ENCODE data around the gene MYT1. TPM values are rescaled to one million over a fixed set of nuclear protein-coding genes. Genes with fewer than 3 reads are reported as not detected.

The MYT1 gene
- total and polyA plus RNA-seq, 2 of the 13 experiments (the other 11 are each of a cell fraction or from before 2014, with no cell fraction given) = 0.58 to 2.5 TPM

DNA sequence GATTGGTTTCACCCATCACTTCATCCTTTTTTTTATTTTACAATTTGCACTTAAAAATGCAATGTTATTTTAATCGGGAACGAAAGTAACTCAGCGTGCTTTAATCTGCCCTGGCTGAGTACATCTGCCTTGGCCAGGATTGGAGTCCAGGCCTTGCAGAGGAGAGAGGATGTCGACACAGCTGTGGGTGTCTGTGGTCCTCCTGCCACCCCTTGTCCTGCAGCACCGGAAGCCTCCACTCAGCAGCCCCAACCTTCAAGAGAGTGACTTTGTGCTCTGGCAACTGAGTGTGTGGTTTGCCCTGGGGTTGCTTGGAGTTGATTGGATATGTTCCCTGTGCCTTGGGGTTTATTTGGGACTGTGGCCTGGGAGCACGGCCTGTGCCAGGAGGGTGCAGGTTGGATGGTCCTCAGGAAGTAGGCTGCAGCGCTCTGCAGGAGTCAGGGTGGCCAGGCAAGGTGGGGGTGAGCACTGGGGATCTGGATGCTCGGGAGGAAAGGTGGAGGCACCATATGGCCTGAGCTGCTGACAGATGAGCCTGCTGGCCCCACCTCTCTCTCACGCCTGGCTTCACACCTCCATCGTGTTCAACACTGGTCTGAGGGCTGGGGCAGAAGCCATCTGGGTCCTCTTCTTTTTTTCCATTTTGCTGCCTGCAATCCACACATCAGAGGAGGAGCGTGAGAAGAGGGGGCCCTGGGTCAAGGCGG lies 4.3 kb downstream of the MYT1 start:
- H3K9ac ChIP-seq (ENCODE audit: insufficient read depth, low read depth, low read length) = no peak overlapping the region
- TF ChIP-seq TP53 (CRISPR knock-in tag; conservative IDR thresholded peaks at IDR 0.05) (no peak), HES4 (CRISPR knock-in tag; IDR thresholded peaks at IDR 0.05; ENCODE audit: borderline replicate concordance) (0 out of 2 replicates have a peak, but pooled peaks have one; percentile 20), FIP1L1 (IDR thresholded peaks at IDR 0.05; ENCODE audit: borderline replicate concordance, insufficient read depth, low read depth, low read length) (no peak), ZNF33B (CRISPR knock-in tag; IDR thresholded peaks at IDR 0.05) (no peak), EED (CRISPR knock-in tag; IDR thresholded peaks at IDR 0.05) (0 out of 2 replicates have a peak, but pooled peaks have one; percentile 57), ZNF777 (CRISPR knock-in tag; IDR thresholded peaks at IDR 0.05) (no peak), SP4 (CRISPR knock-in tag; IDR thresholded peaks at IDR 0.05) (no peak), ZNF607 (CRISPR knock-in tag; IDR thresholded peaks at IDR 0.05; ENCODE audit: borderline replicate concordance) (no peak)
- FAIRE-seq (no peak), DNase-seq (ENCODE audit: low spot score) (no peak), ATAC-seq (no peak)
- no peaks in the 10 kb centered on the region for H3K36me3 ChIP-seq (replicated peaks in 1 of 2; ENCODE audit: control insufficient read depth in 1 of 2, insufficient read depth in 2 of 2, low read length in 2 of 2)
- peaks cover 9 to 65% of the 10 kb centered on the region in 2 experiments for H3K27me3 ChIP-seq (ENCODE audit: control insufficient read depth in 1 of 2, insufficient read depth in 2 of 2, low read length in 2 of 2)
- no peak overlapping the region for H3K4me2 ChIP-seq (ENCODE audit: low read depth, low read length)
- ChIA-PET POLR2A (no interaction called here), CTCF (ENCODE audit: low intra/inter-chr PET ratio, low total read pairs) (no interaction called here)
- no peaks in the 10 kb centered on the region for H3K9me3 ChIP-seq (ENCODE audit: low read length)
- in situ Hi-C loops (cut with HindIII; ENCODE audit: extremely low pct_ligation_motif_present, low pct_unique_long_range_greater_than_20kb) (no loop called here), intact Hi-C loops (cut with micrococcal nuclease; ENCODE audit: unreplicated experiment) (no loop called here)
- no peak overlapping the region for H2AFZ ChIP-seq (ENCODE audit: low read length)
- no peaks in the 10 kb centered on the region; the same call in 1 of the 2 replicates for H4K20me1 ChIP-seq (ENCODE audit: insufficient read depth, low read length)
- no peak overlapping the region for H3K27ac ChIP-seq (ENCODE audit: extremely low read length, insufficient read depth, low read length)
- BruUV-seq (replicated peaks) = no TSS peak
- WGBS (ENCODE audit: low lambda C conversion rate) = 31% methylated on average over 12 of the region's 12 CpGs
- H3K4me1 ChIP-seq (ENCODE audit: insufficient read depth, low read length) = peaks cover 11% of the 10 kb centered on the region
- no peak overlapping the region for H3K4me3 ChIP-seq (replicated peaks in 1 of 3; ENCODE audit: insufficient read depth in 1 of 3, low read depth in 2 of 3, low read length in 3 of 3)
- H3K79me2 ChIP-seq (ENCODE audit: insufficient read depth, low read length) = no peaks in the 10 kb centered on the region

DNA sequence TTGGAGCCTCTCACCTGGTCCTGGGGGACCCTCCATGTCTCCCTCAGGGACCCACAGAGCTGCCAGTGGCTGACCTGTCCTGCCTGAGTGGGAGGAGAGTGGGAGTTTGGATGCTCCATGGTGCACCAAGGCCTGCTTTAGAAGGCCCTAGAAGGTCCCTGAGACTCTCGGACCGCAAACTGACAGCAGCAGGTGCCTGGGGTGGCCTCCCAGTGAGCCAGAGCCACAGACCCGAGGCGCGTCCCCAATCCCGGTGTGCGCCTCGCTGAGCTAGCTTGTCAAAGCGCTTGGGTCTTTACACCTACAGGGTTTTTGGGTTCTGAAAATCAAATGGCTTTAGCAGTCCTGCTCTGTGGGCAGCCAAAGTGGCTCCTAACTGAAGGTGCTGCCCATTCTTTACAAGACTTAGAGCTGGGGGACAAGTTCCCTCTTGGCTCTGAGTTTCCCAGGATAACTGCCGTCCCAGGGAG lies 4.9 kb downstream of the MYT1 start:
- Histone ChIP-seq H3K4me3 (replicated peaks in 1 of 3; ENCODE audit: insufficient read depth in 1 of 3, low read depth in 2 of 3, low read length in 3 of 3) (no peak overlapping the region), H3K27me3 (ENCODE audit: control insufficient read depth in 1 of 2, insufficient read depth in 2 of 2, low read length in 2 of 2) (peaks cover 9 to 59% of the 10 kb centered on the region in 2 experiments), H3K9me3 (ENCODE audit: low read length) (no peaks in the 10 kb centered on the region), H3K79me2 (ENCODE audit: insufficient read depth, low read length) (no peaks in the 10 kb centered on the region), H3K4me2 (ENCODE audit: low read depth, low read length) (no peak overlapping the region), H3K27ac (ENCODE audit: extremely low read length, insufficient read depth, low read length) (no peak overlapping the region), H3K36me3 (replicated peaks in 1 of 2; ENCODE audit: control insufficient read depth in 1 of 2, insufficient read depth in 2 of 2, low read length in 2 of 2) (no peaks in the 10 kb centered on the region), H3K9ac (ENCODE audit: insufficient read depth, low read depth, low read length) (no peak overlapping the region), H4K20me1 (ENCODE audit: insufficient read depth, low read length) (no peaks in the 10 kb centered on the region; the same call in 1 of the 2 replicates), H3K4me1 (ENCODE audit: insufficient read depth, low read length) (peaks cover 11% of the 10 kb centered on the region), H2AFZ (ENCODE audit: low read length) (no peak overlapping the region)
- 31% methylated on average over 10 of the region's 10 CpGs for WGBS (ENCODE audit: low lambda C conversion rate)
- POLR2A ChIA-PET = no interaction called here
- no peak for DNase-seq (ENCODE audit: low spot score)
- intact Hi-C loops (cut with micrococcal nuclease; ENCODE audit: unreplicated experiment) (no loop called here), in situ Hi-C loops (cut with HindIII; ENCODE audit: extremely low pct_ligation_motif_present, low pct_unique_long_range_greater_than_20kb) (no loop called here)
- no peak for ATAC-seq
- FAIRE-seq = no peak
- CTCF ChIA-PET (ENCODE audit: low intra/inter-chr PET ratio, low total read pairs) = no interaction called here
- no TSS peak for BruUV-seq (replicated peaks)
- TF ChIP-seq MTF1 (CRISPR knock-in tag; IDR thresholded peaks at IDR 0.05) (no peak), ZNF207 (IDR thresholded peaks at IDR 0.05; ENCODE audit: borderline replicate concordance) (no peak), ZNF382 (CRISPR knock-in tag; IDR thresholded peaks at IDR 0.05; ENCODE audit: borderline replicate concordance) (no peak), SAFB2 (CRISPR knock-in tag; IDR thresholded peaks at IDR 0.05; ENCODE audit: borderline replicate concordance, low read depth) (no peak), SRSF9 (IDR thresholded peaks at IDR 0.05; ENCODE audit: borderline replicate concordance, insufficient read depth, low read depth, low read length, poor library complexity, severe bottlenecking) (no peak), ZNF343 (CRISPR knock-in tag; IDR thresholded peaks at IDR 0.05) (no peak)
- TF ChIP-seq, protein P1, sequence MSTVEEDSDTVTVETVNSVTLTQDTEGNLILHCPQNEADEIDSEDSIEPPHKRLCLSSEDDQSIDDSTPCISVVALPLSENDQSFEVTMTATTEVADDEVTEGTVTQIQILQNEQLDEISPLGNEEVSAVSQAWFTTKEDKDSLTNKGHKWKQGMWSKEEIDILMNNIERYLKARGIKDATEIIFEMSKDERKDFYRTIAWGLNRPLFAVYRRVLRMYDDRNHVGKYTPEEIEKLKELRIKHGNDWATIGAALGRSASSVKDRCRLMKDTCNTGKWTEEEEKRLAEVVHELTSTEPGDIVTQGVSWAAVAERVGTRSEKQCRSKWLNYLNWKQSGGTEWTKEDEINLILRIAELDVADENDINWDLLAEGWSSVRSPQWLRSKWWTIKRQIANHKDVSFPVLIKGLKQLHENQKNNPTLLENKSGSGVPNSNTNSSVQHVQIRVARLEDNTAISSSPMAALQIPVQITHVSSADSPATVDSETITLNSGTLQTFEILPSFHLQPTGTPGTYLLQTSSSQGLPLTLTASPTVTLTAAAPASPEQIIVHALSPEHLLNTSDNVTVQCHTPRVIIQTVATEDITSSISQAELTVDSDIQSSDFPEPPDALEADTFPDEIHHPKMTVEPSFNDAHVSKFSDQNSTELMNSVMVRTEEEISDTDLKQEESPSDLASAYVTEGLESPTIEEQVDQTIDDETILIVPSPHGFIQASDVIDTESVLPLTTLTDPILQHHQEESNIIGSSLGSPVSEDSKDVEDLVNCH (CRISPR knock-in tag; IDR thresholded peaks at IDR 0.05) = no peak
- TF ChIP-seq, protein P2, sequence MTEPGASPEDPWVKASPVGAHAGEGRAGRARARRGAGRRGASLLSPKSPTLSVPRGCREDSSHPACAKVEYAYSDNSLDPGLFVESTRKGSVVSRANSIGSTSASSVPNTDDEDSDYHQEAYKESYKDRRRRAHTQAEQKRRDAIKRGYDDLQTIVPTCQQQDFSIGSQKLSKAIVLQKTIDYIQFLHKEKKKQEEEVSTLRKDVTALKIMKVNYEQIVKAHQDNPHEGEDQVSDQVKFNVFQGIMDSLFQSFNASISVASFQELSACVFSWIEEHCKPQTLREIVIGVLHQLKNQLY (CRISPR knock-in tag; IDR thresholded peaks at IDR 0.05) = no peak

Data from HepG2 (cell line).